Stimulated activated CD4-positive, alpha-beta T cell treated with anti-CD3 and anti-CD28 coated beads, Interleukin-1b, Interleukin-23, amount 100 ng/mL, for 1 hour (primary cell): ENCODE data around the gene ATAD3C.
"Not testable (repeated sequence)": the region's sequence is repeated elsewhere in the genome, so short reads cannot be mapped to it uniquely, and the experiment has no call there.

Experiments used
- DNase-seq, 2 donors: peaks; one replicate each; pipeline ENCODE4 v3.0.0-alpha.2; 2020; ENCODE audit warnings: low read depth in 2 of 2

Gene ATAD3C

DNA sequence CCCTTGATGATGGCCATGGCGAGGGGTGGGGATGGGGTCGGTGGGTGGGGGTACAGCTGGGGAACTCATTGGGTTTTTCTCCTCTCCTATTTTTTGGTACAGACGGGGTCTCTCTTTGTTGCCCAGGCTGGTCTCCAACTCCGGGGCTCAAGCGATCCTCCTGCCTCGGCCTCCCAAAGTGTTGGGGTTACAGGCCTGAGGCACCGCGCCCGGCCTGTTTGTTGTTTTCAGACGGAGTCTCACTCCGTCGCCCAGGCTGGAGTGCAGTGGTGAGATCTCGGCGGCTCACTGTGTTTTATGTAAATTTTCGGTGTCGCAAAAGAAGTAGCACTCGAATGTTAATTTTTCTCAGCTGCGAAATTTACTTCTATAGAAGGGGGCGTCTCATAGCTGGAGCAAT, 2.9 kb upstream of the ATAD3C start:
- DNase-seq = not testable (repeated sequence)

- not testable (repeated sequence) for DNase-seq
Measured at GRCh38 chr1:1450616-1451015, 1.1 kb downstream of the ATAD3C start.

- DNase-seq = no peak
Measured at GRCh38 chr1:1451696-1452364, 2.3 kb downstream of the ATAD3C start.

- DNase-seq = not testable (repeated sequence)
Measured at GRCh38 chr1:1452365-1452739, 2.9 kb downstream of the ATAD3C start.

DNA sequence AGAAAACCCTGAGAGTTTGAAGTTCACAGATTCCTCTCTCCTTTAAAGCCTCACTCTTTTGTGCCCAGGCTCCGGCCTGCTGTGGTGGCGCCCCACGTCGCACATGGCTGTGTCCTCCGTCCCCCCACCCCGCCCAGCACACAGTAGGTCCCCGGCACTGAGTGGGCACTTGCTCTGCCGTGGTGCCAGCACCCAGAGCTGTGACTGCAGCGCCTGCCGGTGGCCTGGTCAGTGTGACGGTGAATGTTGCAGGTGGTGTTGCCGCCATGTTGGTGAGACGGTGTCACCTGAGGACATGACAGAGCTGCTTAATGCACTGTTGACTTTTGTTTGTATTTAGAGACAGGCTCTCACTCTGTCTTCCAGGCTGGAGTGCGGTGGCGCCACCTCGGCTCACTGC, 3.4 kb downstream of the ATAD3C start:
- no peak for DNase-seq

DNA sequence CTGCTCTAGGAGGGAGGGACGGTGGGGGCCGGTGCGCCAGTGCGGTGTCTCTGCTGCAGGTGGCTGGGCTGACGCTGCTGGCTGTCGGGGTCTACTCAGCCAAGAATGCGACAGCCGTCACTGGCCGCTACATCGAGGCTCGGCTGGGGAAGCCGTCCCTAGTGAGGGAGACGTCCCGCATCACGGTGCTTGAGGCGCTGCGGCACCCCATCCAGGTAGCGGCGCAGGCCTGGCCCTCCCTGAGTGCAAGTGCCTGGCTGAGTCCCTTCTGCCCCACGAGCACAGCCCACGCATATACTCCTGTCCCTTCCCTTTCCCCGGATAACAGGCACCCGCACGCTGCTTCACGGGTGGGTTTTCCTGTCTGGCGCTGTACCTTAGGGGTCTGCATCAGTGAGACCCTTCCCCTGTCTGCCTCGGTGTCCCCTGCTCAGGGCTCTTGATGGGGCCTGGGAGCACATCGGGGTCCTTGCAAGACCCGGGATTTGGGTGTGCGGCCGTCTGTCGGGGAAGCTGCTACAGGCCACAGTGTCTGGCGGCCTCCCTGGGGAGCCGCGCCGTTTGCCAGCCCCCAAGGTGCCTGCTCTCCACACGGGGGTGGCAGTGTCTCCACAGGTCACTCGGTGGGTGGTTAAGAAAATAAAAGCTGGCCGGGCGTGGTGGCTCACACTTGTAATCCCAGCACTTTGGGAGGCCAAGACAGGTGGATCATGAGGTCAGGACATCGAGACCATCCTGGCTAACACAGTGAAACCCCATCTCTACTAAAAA, 5.0 kb downstream of the ATAD3C start:
- DNase-seq = not testable (repeated sequence)

DNA sequence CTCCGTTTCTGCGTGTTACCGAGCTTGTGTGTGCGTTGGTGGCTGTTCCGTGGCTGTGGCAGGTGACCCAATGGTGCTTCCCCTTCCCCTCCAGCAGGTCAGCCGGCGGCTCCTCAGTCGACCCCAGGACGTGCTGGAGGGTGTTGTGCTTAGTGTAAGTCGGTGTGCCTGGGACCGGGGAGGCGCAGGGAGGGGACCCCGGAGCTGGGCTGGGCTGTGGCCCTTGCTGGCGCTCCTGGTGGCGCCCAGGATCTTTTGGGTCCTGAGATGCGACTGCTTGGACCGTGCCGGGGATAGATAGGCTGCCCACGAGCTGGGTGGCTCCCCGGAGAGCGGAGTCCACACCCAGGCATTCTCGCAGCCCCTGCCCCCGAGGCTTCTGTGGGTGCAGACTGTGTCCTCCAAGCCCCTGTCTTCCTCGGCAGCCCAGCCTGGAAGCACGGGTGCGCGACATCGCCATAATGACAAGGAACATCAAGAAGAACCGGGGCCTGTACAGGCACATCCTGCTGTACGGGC, 5.9 kb downstream of the ATAD3C start:
- no peak for DNase-seq

DNA sequence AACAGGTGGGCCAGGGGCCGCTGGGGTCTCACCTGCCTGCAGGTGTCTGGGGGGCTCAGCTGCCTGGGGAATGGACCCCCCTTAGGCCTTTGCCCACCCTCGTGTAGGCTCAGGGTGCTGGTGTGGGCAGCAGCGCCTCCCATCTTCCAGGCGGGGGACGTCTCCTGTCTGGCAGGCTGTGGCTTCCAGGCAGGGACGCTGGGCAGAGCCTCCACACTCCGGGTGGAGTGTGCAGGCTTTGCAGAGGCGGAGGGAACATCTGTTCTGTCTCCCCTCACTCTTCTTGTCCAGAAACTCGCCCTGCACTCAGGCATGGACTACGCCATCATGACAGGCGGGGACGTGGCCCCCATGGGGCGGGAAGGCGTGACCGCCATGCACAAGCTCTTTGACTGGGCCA, 6.4 kb downstream of the ATAD3C start:
- DNase-seq = not testable (repeated sequence)

DNA sequence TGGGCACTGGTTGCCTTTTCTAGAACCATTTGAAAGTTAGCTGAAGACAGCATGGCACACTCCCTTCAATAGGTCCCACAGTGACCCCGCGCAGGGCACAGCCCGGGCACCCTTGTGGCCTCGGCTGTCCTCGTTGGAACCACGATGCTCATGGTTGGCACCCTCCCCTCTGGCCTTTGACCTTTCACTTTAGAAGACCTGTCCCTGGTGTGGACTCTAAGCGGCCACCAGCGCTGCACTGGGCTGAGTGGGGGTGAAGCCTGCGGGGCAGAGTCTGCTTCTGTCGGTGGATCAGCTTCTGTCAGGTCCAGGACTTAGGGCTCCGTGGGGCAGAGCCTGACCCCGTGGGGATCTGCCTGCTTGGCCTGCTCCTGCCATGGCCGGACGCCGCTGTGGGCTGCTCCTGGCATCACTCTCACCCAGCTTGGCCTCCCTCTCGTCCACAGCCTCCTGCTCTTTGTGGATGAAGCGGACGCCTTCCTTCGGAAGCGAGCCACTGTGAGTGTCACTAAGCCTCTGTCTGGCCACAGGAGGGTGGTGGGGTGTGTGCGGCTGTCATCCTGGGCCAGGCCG, 7.3 kb downstream of the ATAD3C start:
- DNase-seq = not testable (repeated sequence)

DNA sequence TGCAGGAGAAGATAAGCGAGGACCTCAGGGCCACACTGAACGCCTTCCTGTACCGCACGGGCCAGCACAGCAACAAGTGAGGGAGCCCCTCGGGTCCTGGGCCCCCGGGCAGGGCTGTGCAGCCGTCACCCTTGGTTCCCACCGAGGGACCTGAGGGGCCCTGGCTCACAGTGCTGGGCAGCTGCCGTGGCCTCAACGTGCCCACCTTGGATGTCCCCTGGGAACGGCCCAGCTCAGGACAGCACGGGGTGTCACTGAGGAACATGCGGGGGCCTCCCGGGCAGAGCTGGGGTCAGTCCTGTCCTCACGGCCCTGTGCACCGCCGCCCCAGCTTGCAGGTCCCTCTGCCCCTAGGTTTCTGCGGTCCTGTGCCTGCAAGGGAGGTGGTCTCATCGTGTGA, 9.7 kb downstream of the ATAD3C start:
- DNase-seq = not testable (repeated sequence)

DNA sequence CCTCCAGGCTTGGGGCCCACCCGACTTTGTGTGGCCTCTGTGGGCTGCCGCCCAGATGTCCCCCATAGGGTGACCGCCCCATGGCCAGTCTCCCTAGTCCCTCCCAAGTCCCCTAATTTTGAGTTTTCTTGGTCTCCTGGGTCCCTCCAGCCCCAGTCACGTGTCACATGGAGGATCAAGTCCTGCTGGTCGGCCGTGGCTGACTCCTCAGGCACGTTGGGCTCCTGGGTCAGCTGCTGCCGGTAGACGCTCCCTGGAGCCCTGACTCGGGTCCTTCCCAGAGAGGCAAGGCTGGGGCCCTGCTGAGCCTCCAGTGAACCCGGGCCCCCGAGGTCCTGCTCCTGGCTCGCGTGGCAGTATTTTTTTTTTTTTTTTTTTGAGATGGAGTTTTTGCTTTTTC, 10.2 kb downstream of the ATAD3C start:
- not testable (repeated sequence) for DNase-seq

DNA sequence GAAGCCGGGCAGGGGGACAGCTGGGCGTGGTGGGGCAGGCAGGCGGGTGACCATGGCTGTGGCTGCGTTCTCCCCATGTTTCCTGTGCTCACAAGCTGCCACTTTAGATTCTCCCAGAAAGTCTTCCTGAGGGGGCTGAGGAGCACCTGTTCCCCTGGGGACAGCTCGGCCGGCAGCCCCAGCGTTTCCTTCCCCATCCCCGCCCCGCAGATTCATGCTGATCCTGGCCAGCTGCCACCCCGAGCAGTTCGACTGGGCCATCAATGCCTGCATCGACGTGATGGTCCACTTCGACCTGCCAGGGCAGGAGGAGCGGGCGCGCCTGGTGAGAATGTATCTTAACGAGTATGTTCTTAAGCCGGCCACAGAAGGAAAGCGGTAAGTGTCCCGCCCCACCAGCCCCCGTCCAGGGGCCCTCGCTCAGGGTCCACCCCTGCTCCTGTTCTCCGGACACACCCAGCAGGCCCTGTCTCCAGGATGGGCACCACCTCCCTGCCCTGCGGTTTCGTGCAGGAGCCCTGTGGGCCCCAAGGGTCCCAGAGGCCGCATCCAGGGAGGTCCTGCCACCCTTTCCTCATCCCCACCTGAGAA, 11.1 kb downstream of the ATAD3C start:
- DNase-seq = no peak

- DNase-seq = no peak
Measured at GRCh38 chr1:1461721-1462317, 12.3 kb downstream of the ATAD3C start.

GRCh38 chr1:1462318-1462966, 13.0 kb downstream of the ATAD3C start:
- no peak for DNase-seq

DNA sequence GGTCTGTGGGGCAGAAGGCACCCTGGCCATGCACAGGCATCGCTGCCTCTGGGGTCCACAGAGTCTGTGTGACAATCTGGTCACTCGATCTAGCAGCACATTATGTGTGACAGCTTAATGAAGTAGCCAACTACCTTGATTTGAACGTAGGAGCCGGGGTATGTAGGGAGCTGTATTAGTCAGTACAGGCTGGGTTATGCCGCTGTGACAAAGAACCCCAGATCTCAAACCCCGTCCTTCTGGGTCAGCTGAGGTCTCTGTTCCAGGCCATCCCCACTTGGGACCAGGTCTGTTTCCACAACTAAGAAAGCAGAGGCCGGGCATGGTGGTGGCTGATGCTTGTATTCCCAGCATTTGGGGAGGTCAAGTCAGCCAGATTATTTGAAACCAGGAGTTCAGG, 13.8 kb downstream of the ATAD3C start:
- no peak for DNase-seq

- not testable (repeated sequence) for DNase-seq
Measured at GRCh38 chr1:1468196-1468985, 18.9 kb downstream of the ATAD3C start.

GRCh38 chr1:1470626-1471388, 21.3 kb downstream of the ATAD3C start:
- no peak for DNase-seq

DNA sequence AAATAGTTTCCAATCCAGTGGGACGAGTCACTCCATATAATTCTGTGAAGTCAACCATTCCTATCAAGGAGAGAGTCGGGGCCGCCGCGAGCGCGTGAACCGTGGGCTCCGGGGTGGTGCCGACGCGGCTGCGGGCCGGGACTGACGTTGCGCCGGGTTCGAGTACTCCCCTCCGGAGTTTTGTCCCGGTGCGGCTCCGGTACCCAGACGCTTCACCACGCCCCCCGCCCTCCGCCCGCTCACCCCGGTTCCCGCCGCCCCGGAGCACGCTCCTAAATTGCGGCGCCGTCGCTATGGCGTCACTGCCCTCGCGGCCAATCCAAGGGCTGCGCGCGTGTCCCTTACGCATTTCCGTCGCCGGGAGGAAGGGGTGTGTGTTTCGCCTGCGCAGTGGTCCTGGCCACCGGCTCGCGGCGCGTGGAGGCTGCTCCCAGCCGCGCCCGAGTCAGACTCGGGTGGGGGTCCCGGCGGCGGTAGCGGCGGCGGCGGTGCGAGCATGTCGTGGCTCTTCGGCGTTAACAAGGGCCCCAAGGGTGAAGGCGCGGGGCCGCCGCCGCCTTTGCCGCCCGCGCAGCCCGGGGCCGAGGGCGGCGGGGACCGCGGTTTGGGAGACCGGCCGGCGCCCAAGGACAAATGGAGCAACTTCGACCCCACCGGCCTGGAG, 22.0 kb downstream of the ATAD3C start, which contains the start of gene ATAD3B:
ATAD3B (plus strand) TSS at position 377 of the 664 bp plus-strand sequence; CDS start at position 497, 120 bp downstream.
- peak; percentile 66 to 86 for DNase-seq
